GM12878 (cell line): Measurements from ENCODE around the gene CNTN4.

ENCODE experiments used
- IKZF2 ChIP-seq, 2 experiments: fragments of 450-650 bp; IDR thresholded peaks; 2 replicates each; pipeline ENCODE4 v1.6.1; 2017; ENCODE audit warnings: mild to moderate bottlenecking in 2 of 2, moderate library complexity in 2 of 2
- KDM1A ChIP-seq: fragments of 200-600 bp; sonication (generic); IDR thresholded peaks from 2 replicates; pipeline ENCODE4 v1.6.1; 2016; ENCODE audit warnings: borderline replicate concordance
- NBN ChIP-seq: fragments of 450-650 bp; IDR thresholded peaks from 2 replicates; pipeline ENCODE4 v1.6.1; 2016
- NFYA ChIP-seq: IDR thresholded peaks from 2 replicates; pipeline ENCODE4 v1.6.1; 2011; ENCODE audit warnings: low read depth, mild to moderate bottlenecking, low read length, improper control_type of control experiment, borderline replicate concordance
- RAD51 ChIP-seq: fragments of 450-650 bp; IDR thresholded peaks from 2 replicates; pipeline ENCODE4 v1.6.1; 2016; ENCODE audit warnings: moderate library complexity, mild to moderate bottlenecking, inconsistent platforms
- RCOR1 ChIP-seq: conservative IDR thresholded peaks from 2 replicates; pipeline ENCODE4 v1.6.1; 2012; ENCODE audit warnings: low read depth, low read length, improper control_type of control experiment
- RELA ChIP-seq: fragments of 450-650 bp; IDR thresholded peaks from 2 replicates; pipeline ENCODE4 v1.8.0; 2014; ENCODE audit warnings: borderline replicate concordance; ENCODE audit not compliant: partially characterized antibody
- SRF ChIP-seq, 2 experiments: IDR thresholded peaks; 2 replicates each; pipeline ENCODE4 v1.6.1; 2011; ENCODE audit warnings: low read depth in 2 of 2, low read length in 2 of 2, mild to moderate bottlenecking in 1 of 2, moderate library complexity in 1 of 2
- YY1 ChIP-seq: IDR thresholded peaks from 2 replicates; pipeline ENCODE4 v1.6.1; 2011; ENCODE audit warnings: low read depth, mild to moderate bottlenecking, low read length
- ZNF384 ChIP-seq: IDR thresholded peaks from 2 replicates; pipeline ENCODE4 v1.6.1; 2012; ENCODE audit warnings: low read depth, mild to moderate bottlenecking, low read length, improper control_type of control experiment, borderline replicate concordance
- ZZZ3 ChIP-seq: IDR thresholded peaks from 2 replicates; pipeline ENCODE4 v1.6.1; 2011; ENCODE audit warnings: low read depth; ENCODE audit not compliant: control insufficient read depth, insufficient read length
- TF ChIP-seq, protein P1 (sequence below), 3 experiments: IDR thresholded peaks in 2 of 3; conservative IDR thresholded peaks in 1 of 3; 2 replicates each; pipeline ENCODE4 v1.5.1; 2011; ENCODE audit warnings: low read depth in 3 of 3, low read length in 3 of 3, mild to moderate bottlenecking in 3 of 3, control low read depth in 2 of 3, moderate library complexity in 2 of 3, inconsistent platforms in 1 of 3, mixed read lengths in 1 of 3; ENCODE audit not compliant: control insufficient read depth in 2 of 3, insufficient read depth in 1 of 3; ENCODE audit errors: extremely low read depth in 1 of 3

GRCh38 chr3:2774481-2775249 is 676.0 kb downstream of the CNTN4 start:
- TF ChIP-seq SRF (IDR thresholded peaks at IDR 0.05; ENCODE audit: low read depth in 2 of 2, low read length in 2 of 2) (no peak), YY1 (no peak), RCOR1 (no peak), RAD51 (no peak), ZNF384 (no peak), NFYA (no peak), ZZZ3 (no peak), NBN (no peak), RELA (no peak), KDM1A (no peak), IKZF2 (IDR thresholded peaks at IDR 0.05) (no peak)
- TF ChIP-seq, protein P1, sequence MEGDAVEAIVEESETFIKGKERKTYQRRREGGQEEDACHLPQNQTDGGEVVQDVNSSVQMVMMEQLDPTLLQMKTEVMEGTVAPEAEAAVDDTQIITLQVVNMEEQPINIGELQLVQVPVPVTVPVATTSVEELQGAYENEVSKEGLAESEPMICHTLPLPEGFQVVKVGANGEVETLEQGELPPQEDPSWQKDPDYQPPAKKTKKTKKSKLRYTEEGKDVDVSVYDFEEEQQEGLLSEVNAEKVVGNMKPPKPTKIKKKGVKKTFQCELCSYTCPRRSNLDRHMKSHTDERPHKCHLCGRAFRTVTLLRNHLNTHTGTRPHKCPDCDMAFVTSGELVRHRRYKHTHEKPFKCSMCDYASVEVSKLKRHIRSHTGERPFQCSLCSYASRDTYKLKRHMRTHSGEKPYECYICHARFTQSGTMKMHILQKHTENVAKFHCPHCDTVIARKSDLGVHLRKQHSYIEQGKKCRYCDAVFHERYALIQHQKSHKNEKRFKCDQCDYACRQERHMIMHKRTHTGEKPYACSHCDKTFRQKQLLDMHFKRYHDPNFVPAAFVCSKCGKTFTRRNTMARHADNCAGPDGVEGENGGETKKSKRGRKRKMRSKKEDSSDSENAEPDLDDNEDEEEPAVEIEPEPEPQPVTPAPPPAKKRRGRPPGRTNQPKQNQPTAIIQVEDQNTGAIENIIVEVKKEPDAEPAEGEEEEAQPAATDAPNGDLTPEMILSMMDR (IDR thresholded peaks at IDR 0.05 in 2 of 3, conservative IDR thresholded peaks at IDR 0.05 in 1 of 3; ENCODE audit: control insufficient read depth in 2 of 3, extremely low read depth in 1 of 3, insufficient read depth in 1 of 3, low read depth in 3 of 3, low read length in 3 of 3) = no peak
